H1 (cell line): ENCODE measurements around the gene GBE1.

Experiments used
- CHD2 ChIP-seq: IDR thresholded peaks from 2 replicates; pipeline ENCODE4 v1.6.1; 2012; ENCODE audit warnings: low read length, improper control_type of control experiment
- EGR1 ChIP-seq: IDR thresholded peaks from 2 replicates; pipeline ENCODE4 v1.6.1; 2011; ENCODE audit warnings: low read depth, low read length, borderline replicate concordance
- GABPA ChIP-seq: IDR thresholded peaks from 2 replicates; pipeline ENCODE4 v1.6.1; 2011; ENCODE audit warnings: mild to moderate bottlenecking, low read length, moderate library complexity, borderline replicate concordance; ENCODE audit not compliant: insufficient read depth
- GTF2F1 ChIP-seq: IDR thresholded peaks from 2 replicates; pipeline ENCODE4 v1.6.1; 2012; ENCODE audit warnings: low read depth, low read length, improper control_type of control experiment, borderline replicate concordance
- JUN ChIP-seq: IDR thresholded peaks from 2 replicates; pipeline ENCODE4 v1.6.1; 2011; ENCODE audit warnings: low read depth, mild to moderate bottlenecking, improper control_type of control experiment, low read length
- NANOG ChIP-seq: IDR thresholded peaks from 2 replicates; pipeline ENCODE4 v1.6.1; 2011; ENCODE audit warnings: low read length, low read depth, mild to moderate bottlenecking, inconsistent platforms; ENCODE audit not compliant: insufficient read depth, poor library complexity, severe bottlenecking
- NRF1 ChIP-seq: IDR thresholded peaks from 2 replicates; pipeline ENCODE4 v1.6.1; 2011; ENCODE audit warnings: mild to moderate bottlenecking, low read depth, low read length, improper control_type of control experiment
- POLR2AphosphoS5 ChIP-seq: IDR thresholded peaks from 2 replicates; pipeline ENCODE4 v1.6.1; 2011; ENCODE audit warnings: low read depth, low read length
- SIN3A ChIP-seq, 2 experiments: IDR thresholded peaks in 1 of 2; conservative IDR thresholded peaks in 1 of 2; 2 replicates each; pipeline ENCODE4 v1.6.1; 2011 to 2012; ENCODE audit warnings: low read length in 2 of 2, improper control_type of control experiment in 1 of 2, low read depth in 1 of 2, mild to moderate bottlenecking in 1 of 2
- SP1 ChIP-seq: IDR thresholded peaks from 2 replicates; pipeline ENCODE4 v1.6.1; 2011; ENCODE audit warnings: low read depth, low read length
- TAF7 ChIP-seq: optimal IDR thresholded peaks from 2 replicates; pipeline ENCODE3; 2011; ENCODE audit warnings: low read depth, mild to moderate bottlenecking, inconsistent platforms, low read length, moderate library complexity, borderline replicate concordance
- TEAD4 ChIP-seq: IDR thresholded peaks from 2 replicates; pipeline ENCODE4 v1.6.1; 2012; ENCODE audit warnings: low read depth, low read length, inconsistent platforms, mixed read lengths
- YY1 ChIP-seq: IDR thresholded peaks from 2 replicates; pipeline ENCODE4 v1.6.1; 2011; ENCODE audit warnings: low read depth, mild to moderate bottlenecking, low read length
- TF ChIP-seq, protein P1 (sequence below), 3 experiments: IDR thresholded peaks; 1 replicate in 2 of 3; 2 replicates in 1 of 3; pipeline versions ENCODE4 v1.5.1 to v1.6.1; 2011; ENCODE audit warnings: low read length in 3 of 3, mild to moderate bottlenecking in 3 of 3, inconsistent platforms in 2 of 3, low read depth in 1 of 3, moderate library complexity in 1 of 3; ENCODE audit not compliant: insufficient read depth in 1 of 3; ENCODE audit errors: control extremely low read depth in 1 of 3

DNA sequence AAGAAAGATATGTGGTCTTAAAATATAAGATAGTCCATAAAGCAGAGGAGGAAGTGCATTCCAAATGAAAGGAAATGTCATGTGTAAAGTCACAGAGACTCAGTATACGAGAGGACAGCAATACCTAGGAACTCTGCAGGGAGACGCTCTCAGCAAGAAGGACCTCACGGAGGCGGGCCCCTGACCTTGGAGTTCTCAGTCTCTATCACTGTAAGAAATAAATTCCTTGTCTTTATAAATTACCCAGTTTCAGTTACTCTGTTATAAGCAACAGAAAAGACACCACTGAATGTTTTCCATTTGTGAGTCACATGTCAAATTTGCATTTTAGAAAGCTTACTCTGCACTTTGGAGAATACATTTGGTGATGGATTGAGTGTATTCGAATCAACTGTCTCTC is 140.6 kb downstream of the GBE1 start:
- no peak for TF ChIP-seq TAF7
- no peak for TF ChIP-seq GABPA
- no peak for TF ChIP-seq EGR1
- no peak for TF ChIP-seq NRF1
- no peak for TF ChIP-seq SIN3A (conservative IDR thresholded peaks at IDR 0.05 in 1 of 2, IDR thresholded peaks at IDR 0.05 in 1 of 2; ENCODE audit: low read depth in 1 of 2, low read length in 2 of 2)
- TF ChIP-seq NANOG, result no peak
- no peak for TF ChIP-seq SP1
- TF ChIP-seq YY1, result no peak
- TF ChIP-seq, protein P1, sequence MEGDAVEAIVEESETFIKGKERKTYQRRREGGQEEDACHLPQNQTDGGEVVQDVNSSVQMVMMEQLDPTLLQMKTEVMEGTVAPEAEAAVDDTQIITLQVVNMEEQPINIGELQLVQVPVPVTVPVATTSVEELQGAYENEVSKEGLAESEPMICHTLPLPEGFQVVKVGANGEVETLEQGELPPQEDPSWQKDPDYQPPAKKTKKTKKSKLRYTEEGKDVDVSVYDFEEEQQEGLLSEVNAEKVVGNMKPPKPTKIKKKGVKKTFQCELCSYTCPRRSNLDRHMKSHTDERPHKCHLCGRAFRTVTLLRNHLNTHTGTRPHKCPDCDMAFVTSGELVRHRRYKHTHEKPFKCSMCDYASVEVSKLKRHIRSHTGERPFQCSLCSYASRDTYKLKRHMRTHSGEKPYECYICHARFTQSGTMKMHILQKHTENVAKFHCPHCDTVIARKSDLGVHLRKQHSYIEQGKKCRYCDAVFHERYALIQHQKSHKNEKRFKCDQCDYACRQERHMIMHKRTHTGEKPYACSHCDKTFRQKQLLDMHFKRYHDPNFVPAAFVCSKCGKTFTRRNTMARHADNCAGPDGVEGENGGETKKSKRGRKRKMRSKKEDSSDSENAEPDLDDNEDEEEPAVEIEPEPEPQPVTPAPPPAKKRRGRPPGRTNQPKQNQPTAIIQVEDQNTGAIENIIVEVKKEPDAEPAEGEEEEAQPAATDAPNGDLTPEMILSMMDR (IDR thresholded peaks at IDR 0.05; ENCODE audit: control extremely low read depth in 1 of 3, insufficient read depth in 1 of 3, low read depth in 1 of 3, low read length in 3 of 3), result no peak
- TF ChIP-seq GTF2F1, result no peak
- TF ChIP-seq POLR2AphosphoS5, result no peak
- no peak for TF ChIP-seq JUN
- no peak for TF ChIP-seq CHD2
- no peak for TF ChIP-seq TEAD4
